ENCODE data around the gene HTR4. TPM values are rescaled to one million over a fixed set of nuclear protein-coding genes. Genes with fewer than 3 reads are reported as not detected.
"Not testable (repeated sequence)": the region's sequence is repeated elsewhere in the genome, so short reads cannot be mapped to it uniquely, and the experiment has no call there.

HTR4 gene
- total RNA-seq, 4 donors from 2014 or later = not detected

DNA sequence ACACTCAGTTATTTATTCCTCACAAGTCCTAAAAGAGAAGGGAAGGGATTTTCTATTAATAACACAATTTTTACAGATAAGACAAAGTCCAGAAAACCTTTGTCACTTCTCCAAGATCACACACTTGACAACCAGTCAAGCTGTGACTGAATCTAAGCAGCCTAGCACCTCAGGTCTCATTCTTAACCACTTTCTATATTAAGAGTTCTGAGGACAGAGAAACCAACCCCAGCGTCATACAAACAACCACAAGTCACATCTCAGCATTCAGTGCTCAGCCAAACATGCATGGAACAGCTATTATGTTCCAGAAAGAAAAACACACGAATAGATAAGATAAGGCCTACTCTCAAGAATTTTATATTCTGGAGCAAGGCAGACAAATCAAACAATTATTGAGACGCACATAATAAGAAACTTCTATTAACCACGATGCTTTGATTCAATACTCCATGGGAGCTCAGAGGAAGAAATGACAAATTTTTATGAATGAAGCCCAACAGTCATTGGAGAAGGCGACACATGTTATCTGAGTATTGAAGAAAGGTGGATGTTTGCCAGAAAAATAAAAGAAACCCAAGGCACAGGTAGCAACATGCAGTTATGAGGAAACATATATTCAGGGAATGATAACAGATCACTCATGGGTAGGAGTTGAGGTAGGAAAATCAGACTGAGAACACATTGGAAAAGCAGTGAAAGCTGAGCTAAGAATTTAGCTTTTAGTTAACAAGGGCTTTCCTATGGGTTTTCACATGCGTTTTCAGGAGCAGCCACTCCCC is 113.1 kb downstream of the HTR4 start:
- DNase-seq (ENCODE audit: low spot score) = no peak
- TF ChIP-seq, protein P1, sequence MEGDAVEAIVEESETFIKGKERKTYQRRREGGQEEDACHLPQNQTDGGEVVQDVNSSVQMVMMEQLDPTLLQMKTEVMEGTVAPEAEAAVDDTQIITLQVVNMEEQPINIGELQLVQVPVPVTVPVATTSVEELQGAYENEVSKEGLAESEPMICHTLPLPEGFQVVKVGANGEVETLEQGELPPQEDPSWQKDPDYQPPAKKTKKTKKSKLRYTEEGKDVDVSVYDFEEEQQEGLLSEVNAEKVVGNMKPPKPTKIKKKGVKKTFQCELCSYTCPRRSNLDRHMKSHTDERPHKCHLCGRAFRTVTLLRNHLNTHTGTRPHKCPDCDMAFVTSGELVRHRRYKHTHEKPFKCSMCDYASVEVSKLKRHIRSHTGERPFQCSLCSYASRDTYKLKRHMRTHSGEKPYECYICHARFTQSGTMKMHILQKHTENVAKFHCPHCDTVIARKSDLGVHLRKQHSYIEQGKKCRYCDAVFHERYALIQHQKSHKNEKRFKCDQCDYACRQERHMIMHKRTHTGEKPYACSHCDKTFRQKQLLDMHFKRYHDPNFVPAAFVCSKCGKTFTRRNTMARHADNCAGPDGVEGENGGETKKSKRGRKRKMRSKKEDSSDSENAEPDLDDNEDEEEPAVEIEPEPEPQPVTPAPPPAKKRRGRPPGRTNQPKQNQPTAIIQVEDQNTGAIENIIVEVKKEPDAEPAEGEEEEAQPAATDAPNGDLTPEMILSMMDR (IDR thresholded peaks at IDR 0.05) = no peak
- no peak for ATAC-seq (ENCODE audit: low FRiP score)

DNA sequence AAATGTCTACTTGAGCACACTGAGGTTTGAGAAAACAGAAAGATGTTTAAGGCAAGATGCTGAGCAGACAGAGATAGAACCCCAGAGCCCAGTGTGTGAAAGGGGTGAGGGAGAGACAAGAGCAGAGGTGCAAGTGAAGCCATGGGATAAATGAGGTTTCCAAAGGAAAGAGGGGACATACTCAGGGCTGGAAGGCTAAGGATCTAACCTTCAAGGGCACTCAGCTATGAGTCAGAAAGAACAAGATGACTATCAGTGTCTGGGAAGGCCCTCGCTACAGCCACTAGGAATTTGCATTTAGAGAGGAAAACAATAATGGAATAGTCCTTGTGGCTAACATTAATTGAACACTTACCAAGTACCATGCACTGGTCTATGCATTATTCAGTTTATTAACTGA is 113.7 kb downstream of the HTR4 start:
- TF ChIP-seq, protein P1 (IDR thresholded peaks at IDR 0.05) = no peak
- DNase-seq (ENCODE audit: low spot score) = no peak
- no peak for ATAC-seq (ENCODE audit: low FRiP score)

DNA sequence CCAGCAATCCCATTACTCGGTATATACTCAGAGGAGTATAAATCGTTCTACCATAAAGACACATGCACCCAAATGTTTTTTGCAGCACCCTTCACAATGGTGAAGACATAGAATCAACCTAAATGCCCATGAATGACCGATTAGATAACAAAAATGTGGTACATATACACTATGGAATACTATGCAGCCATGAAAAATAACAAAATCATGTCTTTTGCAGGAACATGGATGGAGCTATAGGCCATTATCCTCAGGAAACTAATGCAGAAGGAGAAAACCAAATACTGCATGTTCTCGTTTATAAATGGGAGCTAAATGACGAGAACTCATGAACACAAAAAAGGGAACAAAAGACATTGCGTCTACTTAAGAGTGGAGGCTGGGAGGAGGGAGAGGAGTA is 114.5 kb downstream of the HTR4 start:
- DNase-seq (ENCODE audit: low spot score) (no peak), ATAC-seq (ENCODE audit: low FRiP score) (no peak)
- TF ChIP-seq, protein P1 (IDR thresholded peaks at IDR 0.05) = no peak

DNA sequence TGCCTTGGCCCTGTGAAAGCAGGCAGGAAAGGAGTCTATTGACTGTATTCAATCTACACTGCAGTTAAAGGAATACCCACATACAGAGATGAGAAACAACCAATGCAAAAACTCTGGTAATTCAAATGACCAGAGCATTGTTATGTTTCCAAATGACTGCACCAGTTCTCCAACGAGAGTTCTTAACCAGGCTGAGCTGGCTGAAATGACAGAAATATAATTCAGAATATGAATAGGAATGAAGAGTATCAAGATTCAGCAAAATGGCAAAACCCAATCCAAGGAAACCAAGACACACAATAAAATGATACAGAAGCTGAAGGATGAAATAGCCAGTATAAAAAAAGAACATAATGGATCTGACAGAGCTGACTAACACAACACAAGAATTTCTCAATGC is 119.1 kb downstream of the HTR4 start:
- ATAC-seq (ENCODE audit: low FRiP score) (no peak), DNase-seq (ENCODE audit: low spot score) (no peak)
- TF ChIP-seq, protein P1 (IDR thresholded peaks at IDR 0.05) = no peak

DNA sequence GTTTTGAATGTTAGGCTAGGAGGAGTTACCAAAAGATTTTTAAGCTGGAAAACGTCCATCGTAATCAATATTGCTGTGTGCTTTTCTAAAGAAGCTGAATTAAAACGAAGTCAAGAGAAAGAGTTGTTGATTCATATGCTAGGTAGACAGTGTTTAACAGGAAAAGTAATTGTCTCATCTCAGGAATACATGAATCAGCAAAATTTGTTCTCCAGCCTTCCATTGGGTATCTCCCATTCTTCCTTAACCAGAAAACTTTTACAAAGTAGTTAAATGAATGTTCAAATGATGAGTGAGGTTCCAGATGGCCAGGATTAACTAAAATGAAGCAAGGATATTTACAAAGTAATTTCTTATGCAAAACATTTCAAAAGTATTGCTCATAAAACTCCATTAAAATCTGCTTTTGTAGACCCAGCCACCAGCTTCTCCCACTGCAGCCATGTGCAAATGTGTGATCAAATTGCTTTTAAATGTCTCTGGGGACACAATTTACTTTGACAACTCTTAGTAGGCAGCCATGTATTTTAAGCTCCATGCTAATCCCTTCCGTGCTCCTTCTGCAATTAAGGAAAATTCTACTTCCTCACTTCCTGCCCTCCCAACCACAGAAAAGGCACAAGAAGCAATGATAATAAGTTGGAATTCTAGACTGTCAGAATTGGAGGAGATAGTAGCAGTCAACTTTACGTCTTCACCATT is 121.2 kb downstream of the HTR4 start:
- DNase-seq (ENCODE audit: low spot score) (no peak), ATAC-seq (ENCODE audit: low FRiP score) (no peak)
- TF ChIP-seq, protein P1 (IDR thresholded peaks at IDR 0.05) = no peak

DNA sequence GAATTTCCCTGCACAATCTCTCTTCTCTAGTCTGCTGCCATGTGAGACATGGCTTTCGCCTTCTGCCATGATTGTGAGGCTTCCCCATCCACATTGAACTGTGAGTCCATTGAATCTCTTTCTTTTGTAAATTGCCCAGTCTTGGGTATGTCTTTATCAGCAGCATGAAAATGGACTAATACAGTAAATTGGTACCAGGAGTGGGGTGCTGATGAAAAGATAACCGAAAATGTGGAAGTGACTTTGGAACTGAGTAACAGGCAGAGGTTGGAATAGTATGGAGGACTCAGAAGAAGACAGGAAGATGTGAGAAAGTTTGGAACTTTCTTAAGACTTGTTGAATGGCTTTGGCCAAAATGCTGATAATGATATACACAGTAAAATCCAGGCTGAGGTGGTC is 124.9 kb downstream of the HTR4 start:
- ATAC-seq (ENCODE audit: low FRiP score); DNase-seq (ENCODE audit: low spot score): not testable (repeated sequence)

DNA sequence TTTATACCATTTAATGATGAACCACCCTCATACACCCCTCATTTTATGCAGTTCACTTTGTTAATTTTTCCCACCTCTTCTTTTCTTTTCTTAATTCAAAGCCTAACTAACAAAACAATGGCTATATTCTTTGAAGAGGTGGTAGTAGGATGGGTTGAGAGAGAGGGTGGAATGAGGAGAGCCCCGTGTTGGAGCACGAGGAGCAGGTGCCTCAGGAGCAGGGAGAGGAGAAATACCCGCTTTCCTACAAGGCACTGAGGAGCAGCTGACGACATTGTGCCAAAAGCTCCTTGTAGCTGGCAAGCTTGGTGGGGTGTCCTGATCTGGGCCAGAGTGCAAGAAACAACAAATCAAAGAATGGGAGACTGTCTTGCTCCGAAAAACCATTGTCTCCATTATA is 129.6 kb downstream of the HTR4 start:
- TF ChIP-seq, protein P1 (IDR thresholded peaks at IDR 0.05) = no peak
- ATAC-seq (ENCODE audit: low FRiP score) (no peak), DNase-seq (ENCODE audit: low spot score) (no peak)

All from omental fat pad (tissue), 4 donors.